Lower leg skin (tissue), 3 donors: ENCODE results near the gene SERINC3.

Source experiments
- CTCF ChIP-seq, 3 donors: fragments of 450-650 bp; IDR thresholded peaks; one replicate each; pipeline ENCODE4 v1.5.1; 2016; ENCODE audit warnings: antibody characterized with exemption in 3 of 3, mild to moderate bottlenecking in 3 of 3, moderate library complexity in 2 of 3
- POLR2A ChIP-seq, 2 donors: fragments of 450-650 bp; IDR thresholded peaks; one replicate each; pipeline ENCODE4 v1.6.1; 2016 to 2017; ENCODE audit warnings: antibody characterized with exemption in 2 of 2, mild to moderate bottlenecking in 1 of 2, moderate library complexity in 1 of 2

GRCh38 chr20:44455126-44455525 lies 66.7 kb downstream of the SERINC3 start:
- TF ChIP-seq POLR2A (IDR thresholded peaks at IDR 0.05) (no peak), CTCF (IDR thresholded peaks at IDR 0.05) (no peak)
